BJ (cell line): Measurements from ENCODE around the gene C6orf118. TPM values are rescaled to one million over a fixed set of nuclear protein-coding genes. Genes with fewer than 3 reads are reported as not detected.

Experiments
- CTCF ChIA-PET: fragments of 350-600 bp; formaldehyde crosslinking; extraction: SDS; loops from one replicate; lab custom pipeline; 2021; ENCODE audit warnings: antibody characterized with exemption, inconsistent platforms; lab: Yijun Ruan, JAX
- POLR2A ChIA-PET: fragments of 300-600 bp; sonication (Branson Sonifier 250); formaldehyde crosslinking; extraction: SDS; loops from one replicate; lab custom pipeline; 2021; ENCODE audit warnings: antibody characterized with exemption; lab: Charles Lee
- DNase-seq: peaks from one replicate; pipeline ENCODE4 v3.0.0-alpha.2; 2011; ENCODE audit warnings: low read depth
- H3K27me3 ChIP-seq: 2 replicates; pipeline ENCODE4 v1.6.0; 2011; ENCODE audit warnings: low read length; ENCODE audit not compliant: control insufficient read depth, insufficient read depth
- H3K36me3 ChIP-seq: 2 replicates; pipeline ENCODE4 v1.5.1; 2011; ENCODE audit warnings: low read length; ENCODE audit not compliant: control insufficient read depth, insufficient read depth
- H3K4me3 ChIP-seq: 2 replicates; pipeline ENCODE4 v1.5.1; 2011; ENCODE audit warnings: low read depth, mild to moderate bottlenecking, control low read depth, low read length
- CTCF ChIP-seq: IDR thresholded peaks from 2 replicates; pipeline ENCODE4 v1.5.1; 2011; ENCODE audit warnings: low read depth, mild to moderate bottlenecking, control low read depth, inconsistent platforms, low read length, moderate library complexity; ENCODE audit not compliant: insufficient read depth
- polyA minus RNA-seq: library from RNA; depleted of rRNA, polyadenylated mRNA; stranded (reverse); fragments of >200 nt; gene quantifications from 2 replicates; pipeline ENCODE4 v1.2.3, GENCODE V29; 2011; rRNA and poly(A)+ RNA removed
- polyA plus RNA-seq: library from polyadenylated mRNA; depleted of rRNA; stranded (reverse); fragments of >200 nt; gene quantifications from 2 replicates; pipeline ENCODE4 v1.2.3, GENCODE V29; 2011; rRNA removed

Gene C6orf118
- not detected in 2 replicates for polyA plus RNA-seq
- not detected in 2 replicates for polyA minus RNA-seq

DNA sequence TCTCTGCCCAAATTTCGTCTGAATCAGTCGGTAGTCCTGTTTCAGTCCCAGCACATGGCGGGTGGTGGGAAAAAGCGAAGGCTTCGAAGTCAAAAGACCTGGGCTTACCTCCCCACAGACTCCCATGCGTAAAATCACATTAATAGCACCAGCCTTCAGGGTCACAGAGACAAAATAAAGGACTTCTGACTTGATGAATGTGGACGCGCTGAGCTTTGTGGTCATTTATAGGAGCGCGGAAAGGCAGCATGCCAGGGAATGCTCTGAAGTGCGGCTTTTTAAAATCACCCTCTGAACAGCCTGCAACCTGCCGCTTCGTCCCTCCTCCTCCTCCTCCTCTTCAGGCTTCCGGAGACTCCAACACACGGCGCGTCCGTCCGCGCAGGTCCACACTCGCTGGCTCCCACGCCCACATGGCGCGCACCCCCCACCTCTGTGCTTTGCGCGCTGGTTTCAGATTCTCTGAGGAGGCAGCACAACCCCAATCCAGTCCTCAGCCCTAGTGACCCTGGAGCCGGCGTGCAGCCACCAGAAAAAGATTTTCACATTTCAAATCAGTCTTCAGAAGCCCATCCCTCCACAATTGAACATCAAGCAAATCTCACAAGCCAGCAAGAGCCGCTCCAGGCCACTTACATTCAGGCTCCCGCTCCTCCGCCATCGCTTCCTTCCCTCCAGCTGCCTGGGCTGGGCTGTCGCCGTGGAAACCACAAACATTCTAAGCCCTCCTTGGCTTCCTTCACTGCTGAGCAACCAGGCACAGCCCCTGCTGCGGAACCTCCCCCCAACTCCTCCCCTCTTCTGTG, at the start of gene C6orf118:
Gene C6orf118 (minus strand): TSS at position 680 of the 806 bp plus-strand sequence. CDS start 19 bp downstream, at position 661.
- TF ChIP-seq CTCF = no peak
- POLR2A ChIA-PET = no interaction called here
- DNase-seq = no peak
- no peaks in the 10 kb centered on the region for H3K36me3 ChIP-seq
- H3K27me3 ChIP-seq = no peaks in the 10 kb centered on the region
- CTCF ChIA-PET = no interaction called here
- no peak within 1 kb of the TSS for H3K4me3 ChIP-seq

- Histone ChIP-seq H3K27me3 (no peaks in the 10 kb centered on the region), H3K4me3 (no peak overlapping the region), H3K36me3 (no peaks in the 10 kb centered on the region)
- no peak for DNase-seq
- ChIA-PET CTCF (no interaction called here), POLR2A (no interaction called here)
- no peak for TF ChIP-seq CTCF
Measured at GRCh38 chr6:165345700-165346099, 36.3 kb upstream of the C6orf118 start.

GRCh38 chr6:165340532-165340931, 31.1 kb upstream of the C6orf118 start:
- Histone ChIP-seq H3K27me3 (no peaks in the 10 kb centered on the region), H3K36me3 (no peaks in the 10 kb centered on the region), H3K4me3 (no peak overlapping the region)
- CTCF ChIA-PET = no interaction called here
- TF ChIP-seq CTCF = no peak
- POLR2A ChIA-PET = no interaction called here
- no peak for DNase-seq

DNA sequence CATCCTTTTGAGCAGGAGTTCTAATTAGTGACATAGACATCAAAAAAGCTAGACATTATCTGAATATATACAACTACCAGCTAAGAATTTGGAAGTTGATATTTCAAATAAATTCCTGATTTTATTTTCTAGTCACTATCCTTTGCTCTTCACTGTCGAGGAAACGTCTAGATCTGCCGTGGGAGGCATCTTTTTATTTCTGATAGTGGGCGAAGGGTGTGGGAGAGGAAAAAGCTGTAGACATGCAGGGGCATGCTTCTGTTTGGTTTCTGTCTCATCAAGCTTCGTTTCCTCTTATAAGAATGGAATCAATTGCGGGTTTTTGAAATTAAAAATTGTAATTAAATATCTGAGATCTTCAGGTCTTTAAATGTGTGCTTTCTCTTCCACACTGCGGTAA, 16.2 kb upstream of the C6orf118 start:
- TF ChIP-seq CTCF = no peak
- POLR2A ChIA-PET = no interaction called here
- Histone ChIP-seq H3K36me3 (no peaks in the 10 kb centered on the region), H3K27me3 (no peaks in the 10 kb centered on the region), H3K4me3 (no peak overlapping the region)
- no peak for DNase-seq
- CTCF ChIA-PET = no interaction called here

GRCh38 chr6:165321555-165322145, 12.2 kb upstream of the C6orf118 start:
- H3K4me3 ChIP-seq = no peak overlapping the region
- ChIA-PET POLR2A (no interaction called here), CTCF (no interaction called here)
- H3K36me3 ChIP-seq = no peaks in the 10 kb centered on the region
- TF ChIP-seq CTCF = no peak
- no peaks in the 10 kb centered on the region for H3K27me3 ChIP-seq
- no peak for DNase-seq
